Adrenal gland (tissue), 5 donors: ENCODE results near the gene RAB33A.

Source experiments
- CTCF ChIP-seq, 6 experiments: fragments of 450-650 bp in 4 of 6; fragments of 200-600 bp in 2 of 6; sonication (generic) in 1 of 6; IDR thresholded peaks; 1 replicate in 5 of 6; 2 replicates in 1 of 6; pipeline versions ENCODE4 v1.5.1 to v1.8.0; 2016 to 2021; ENCODE audit warnings: antibody characterized with exemption in 6 of 6, mild to moderate bottlenecking in 2 of 6, moderate library complexity in 1 of 6
- POLR2A ChIP-seq, 2 donors: fragments of 450-650 bp; IDR thresholded peaks; one replicate each; pipeline ENCODE4 v1.6.1; 2017; ENCODE audit warnings: antibody characterized with exemption in 2 of 2, mild to moderate bottlenecking in 2 of 2, moderate library complexity in 1 of 2
- donor health status: DM: no; HTN: no; CAD: no.

GRCh38 chrX:130136961-130137360, 34.8 kb upstream of the RAB33A start:
- TF ChIP-seq CTCF (IDR thresholded peaks at IDR 0.05): no peak
- TF ChIP-seq POLR2A (IDR thresholded peaks at IDR 0.05): no peak
